ENCODE results near the gene RALGPS1.
A peak's percentile ranks its signal among the peaks of the same experiment; 100 is the strongest.

The RALGPS1 gene

GRCh38 chr9:127244609-127245601 lies 330.3 kb downstream of the RALGPS1 start:
- peak; percentile 89 for DNase-seq

GRCh38 chr9:127245637-127246164 lies 331.1 kb downstream of the RALGPS1 start:
- no peak for DNase-seq

DNA sequence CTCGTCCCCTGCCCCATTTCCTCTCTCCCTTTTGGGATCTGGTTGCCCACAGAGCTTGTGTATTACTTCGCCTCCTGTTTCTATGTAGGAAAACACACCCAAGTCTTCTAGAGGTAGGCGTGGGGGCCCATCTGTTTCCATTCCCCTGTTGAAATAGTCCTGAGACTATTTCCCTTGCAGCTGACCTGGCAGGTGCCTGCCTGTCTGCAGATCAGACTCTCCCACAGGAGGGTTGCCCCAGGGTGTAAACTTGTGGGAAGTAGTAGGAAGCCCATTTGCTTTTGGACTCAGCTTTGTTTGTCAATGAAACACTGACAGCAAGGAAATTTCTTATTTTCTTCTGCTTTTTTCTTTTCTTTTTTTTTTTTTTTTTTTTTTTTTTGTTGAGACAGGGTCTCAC lies 333.7 kb downstream of the RALGPS1 start:
- DNase-seq: no peak

GRCh38 chr9:127249877-127250276 lies 335.3 kb downstream of the RALGPS1 start:
- no peak for DNase-seq

- DNase-seq: no peak
Measured at GRCh38 chr9:127250896-127251391, 336.4 kb downstream of the RALGPS1 start.

- no peak for DNase-seq
Measured at GRCh38 chr9:127252410-127253318, 338.1 kb downstream of the RALGPS1 start.

GRCh38 chr9:127253446-127253845 lies 338.9 kb downstream of the RALGPS1 start:
- DNase-seq: no peak

DNA sequence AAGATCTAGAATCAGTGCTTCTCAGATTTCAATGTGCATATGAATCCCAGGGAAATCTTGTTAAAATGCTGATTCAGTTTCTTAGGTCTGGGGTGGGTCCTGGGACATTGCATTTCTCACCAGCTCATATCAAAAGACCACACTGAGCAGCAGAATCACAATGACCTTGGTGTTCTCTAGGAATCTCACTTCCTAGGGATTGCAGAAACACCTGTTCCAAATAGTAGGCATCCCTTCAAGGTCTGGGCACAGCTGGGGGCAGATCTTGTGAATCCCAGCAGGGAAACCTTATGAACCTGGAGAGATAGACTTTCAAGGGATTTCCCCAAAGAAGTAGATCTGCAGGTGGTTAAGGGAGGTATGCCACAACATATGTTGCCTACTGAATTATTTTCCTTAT lies 341.1 kb downstream of the RALGPS1 start:
- DNase-seq: no peak

GRCh38 chr9:127256324-127256723 lies 341.7 kb downstream of the RALGPS1 start:
- DNase-seq: no peak

GRCh38 chr9:127258606-127259471 lies 344.3 kb downstream of the RALGPS1 start:
- DNase-seq: no peak

GRCh38 chr9:127262602-127263001 lies 348.0 kb downstream of the RALGPS1 start:
- no peak for DNase-seq

- no peak for DNase-seq
Measured at GRCh38 chr9:127263237-127263636, 348.7 kb downstream of the RALGPS1 start.

GRCh38 chr9:127263664-127264063 lies 349.1 kb downstream of the RALGPS1 start:
- no peak for DNase-seq

- DNase-seq: no peak
Measured at GRCh38 chr9:127264462-127265219, 350.1 kb downstream of the RALGPS1 start, which contains the start of gene GARNL3. Gene GARNL3 (plus strand): TSS chr9:127264774. CDS start chr9:127264878, 104 bp downstream.

GRCh38 chr9:127267793-127268525 lies 353.4 kb downstream of the RALGPS1 start:
- DNase-seq: no peak

- no peak for DNase-seq
Measured at GRCh38 chr9:127269449-127269848, 354.9 kb downstream of the RALGPS1 start.
